Heart right ventricle (tissue), 16 donors: ENCODE results near the gene WDR18. TPM values are rescaled to one million over a fixed set of nuclear protein-coding genes. Genes with fewer than 3 reads are reported as not detected.

Source experiments
- ATAC-seq, 8 donors: fragments of 200-7000 bp; cut with Tn5 transposase; one replicate each; pipeline ENCODE4 v1.9.1; 2020; ENCODE audit warnings: mild to moderate bottlenecking in 8 of 8, moderate library complexity in 8 of 8, moderate number of reproducible peaks in 1 of 8
- DNase-seq, 2 donors: peaks; one replicate each; pipeline ENCODE4 v3.0.0-alpha.2; 2020
- H3K27ac ChIP-seq, 10 donors: fragments of 200-600 bp; sonication (generic) in 2 of 10; one replicate each; pipeline versions ENCODE4 v1.5.0 to v1.8.0; 2020 to 2022; ENCODE audit warnings: mild to moderate bottlenecking in 3 of 10
- H3K27me3 ChIP-seq, 7 donors: fragments of 200-600 bp; one replicate each; pipeline ENCODE4 v1.8.0; 2021 to 2022; ENCODE audit warnings: mild to moderate bottlenecking in 2 of 7
- H3K36me3 ChIP-seq, 9 donors: fragments of 200-600 bp; sonication (generic) in 1 of 9; one replicate each; pipeline versions ENCODE4 v1.5.0 to v1.8.0; 2020 to 2022; ENCODE audit warnings: mild to moderate bottlenecking in 2 of 9
- H3K4me1 ChIP-seq, 9 donors: fragments of 200-600 bp; sonication (generic) in 1 of 9; one replicate each; pipeline versions ENCODE4 v1.5.0 to v1.8.0; 2020 to 2022; ENCODE audit warnings: mild to moderate bottlenecking in 4 of 9
- H3K4me3 ChIP-seq, 10 donors: fragments of 200-600 bp; sonication (generic) in 2 of 10; one replicate each; pipeline versions ENCODE4 v1.5.0 to v1.8.0; 2020 to 2022; ENCODE audit warnings: mild to moderate bottlenecking in 7 of 10, moderate library complexity in 2 of 10
- H3K9me3 ChIP-seq, 11 donors: fragments of 200-600 bp in 10 of 11; sonication (generic) in 2 of 11; one replicate each; pipeline versions ENCODE4 v1.5.0 to v1.8.0; 2013 to 2022; ENCODE audit warnings: mild to moderate bottlenecking in 2 of 11, control low read depth in 1 of 11, moderate library complexity in 1 of 11
- CTCF ChIP-seq, 9 donors: fragments of 200-600 bp; sonication (generic) in 2 of 9; IDR thresholded peaks; one replicate each; pipeline versions ENCODE4 v1.5.0 to v1.8.0; 2021 to 2022; ENCODE audit warnings: antibody characterized with exemption in 9 of 9, mild to moderate bottlenecking in 5 of 9, moderate library complexity in 1 of 9
- WGBS, 2 donors: extraction: QIAGEN DNeasy Blood & Tissue Kit; methylation state at CpG; one replicate each; pipeline ENCODE4 v1.1.7; 2013; ENCODE audit warnings: inconsistent platforms in 1 of 2; 5-methylcytosine and 5-hydroxymethylcytosine counted together
- intact Hi-C, 10 donors: fragments of 100-400 bp; cut with DNase I; formaldehyde crosslinking; loops; one replicate each; pipeline versions ENCODE4 v1.11.1 to v1.14.2; 2022
- polyA plus RNA-seq, 2 donors: library from polyadenylated mRNA; stranded (reverse); fragments of 200-250 nt; gene quantifications; one replicate each; pipeline ENCODE4 v1.2.3, GENCODE V29; 2013
- total RNA-seq, 10 donors: library from RNA; stranded (reverse); fragmentation: NEBNext Ultra II Directional in 3 of 10; extraction: Animal tissue kit (Norgen Biotek cat#: 25700) in 3 of 10; gene quantifications; one replicate each; pipeline versions ENCODE4 v1.2.1 to v1.2.4, GENCODE V29; 2021 to 2023
- donor health status: Arrhythmogenic right ventricular cardiomyopathy.
- donor health status: ischemic (EF 13 %, LVEDD 7.1; RV severe dilation, severe dysfunction).
- donor health status: healthy with polysubstance abuse.
- donor health status: DM: no; HTN: yes; CAD: no.
- donor health status: DM: no; HTN: no; CAD: no.
- donor health status: ischemic (EF 25% LVEDD 6.9; RV normal size, moderate dysfunction).
- donor health status: ischemic (EF 25% LVEDD 5.7; RV mildly dilated, moderate dysfunction).
- donor health status: healthy.
- donor health status: DM: yes; HTN: yes; CAD: no.
- donor health status: Ischemic cardiomyopathy.
- donor health status: ischemic (EF 35%, LVEDD 5.7; RV mildly dilated, moderate dysfunction).
- donor health status: nonischemic (EF 11% LVEDD 7.7; RV severe dilation, severe dysfunction).
- donor health status: DM: yes; HTN: yes; CAD: no.
- donor health status: PGD.
- donor health status: ischemic (EF 29% LVEDD 5.4; RV normal size, mild dysfunction).
- donor health status: nonischemic (EF 23%, LVEDD 6.1; RV moderate dilation, normal function).

WDR18 gene
- total and polyA plus RNA-seq, 12 donors, result 17.3 to 66.4 (median 21.0) TPM

GRCh38 chr19:995051-995827 is 11.1 kb downstream of the WDR18 start:
- TF ChIP-seq CTCF (IDR thresholded peaks at IDR 0.05), result no peak
- WGBS, 2 donors, result 81 to 85% methylated on average over 25 to 26 of the region's 26 CpGs
- H3K4me1 ChIP-seq, result peaks cover 0 to 14% (median 7%) of the 10 kb centered on the region in 9 donors
- peaks cover 0 to 40% (median 13%) of the 10 kb centered on the region in 9 donors for H3K36me3 ChIP-seq
- ATAC-seq (no peak), DNase-seq (no peak)
- H3K27me3 ChIP-seq, result peaks cover 15 to 53% (median 50%) of the 10 kb centered on the region in 7 donors
- H3K4me3 ChIP-seq, result no peak overlapping the region
- H3K9me3 ChIP-seq, result no peaks in the 10 kb centered on the region
- H3K27ac ChIP-seq, result no peak overlapping the region
- intact Hi-C loops, result no loop called here

- H3K4me1 ChIP-seq, result peaks cover 2 to 21% (median 14%) of the 10 kb centered on the region in 9 donors
- H3K27me3 ChIP-seq, result peaks cover 23 to 63% (median 59%) of the 10 kb centered on the region in 7 donors
- ATAC-seq (peak in 3 of 8 donors; percentile 4 to 14 (median 5)), DNase-seq (no peak)
- intact Hi-C loops, result loop anchor here in 1 of 10 donors (2.0 kb wide), 1 partner anchor 67 kb away; no protein-coding TSS in a partner anchor
- TF ChIP-seq CTCF (IDR thresholded peaks at IDR 0.05), result no peak
- H3K36me3 ChIP-seq, result peaks cover 0 to 30% (median 8%) of the 10 kb centered on the region in 9 donors
- WGBS, 2 donors, result 14 to 17% methylated on average over 64 of the region's 64 CpGs
- no peak overlapping the region for H3K27ac ChIP-seq
- no peaks in the 10 kb centered on the region for H3K9me3 ChIP-seq
- peak overlapping the region in 1 of 10 donors; percentile 18 for H3K4me3 ChIP-seq
Observed at GRCh38 chr19:996051-996838, 12.1 kb downstream of the WDR18 start.

GRCh38 chr19:998064-998463 is 13.9 kb downstream of the WDR18 start:
- intact Hi-C loops, result no loop called here
- H3K4me3 ChIP-seq, result no peak overlapping the region
- WGBS, 2 donors, result 17 to 21% methylated on average over 6 of the region's 6 CpGs
- peaks cover 26 to 76% (median 69%) of the 10 kb centered on the region in 7 donors for H3K27me3 ChIP-seq
- TF ChIP-seq CTCF (IDR thresholded peaks at IDR 0.05), result no peak
- no peak for ATAC-seq
- no peaks in the 10 kb centered on the region for H3K9me3 ChIP-seq
- H3K4me1 ChIP-seq, result peaks cover 5 to 27% (median 20%) of the 10 kb centered on the region in 9 donors
- peaks cover 0 to 17% (median 7%) of the 10 kb centered on the region in 9 donors for H3K36me3 ChIP-seq
- no peak overlapping the region for H3K27ac ChIP-seq
- no peak for DNase-seq

GRCh38 chr19:999379-999719 is 15.2 kb downstream of the WDR18 start:
- ATAC-seq, result no peak
- intact Hi-C loops, result no loop called here
- 66 to 76% methylated on average over 3 of the region's 3 CpGs for WGBS, 2 donors
- no peaks in the 10 kb centered on the region for H3K9me3 ChIP-seq
- no peak for DNase-seq
- H3K27me3 ChIP-seq, result peaks cover 26 to 84% (median 69%) of the 10 kb centered on the region in 7 donors
- H3K4me3 ChIP-seq, result no peak overlapping the region
- peaks cover 0 to 4% (median 3%) of the 10 kb centered on the region in 9 donors for H3K36me3 ChIP-seq
- no peak for TF ChIP-seq CTCF (IDR thresholded peaks at IDR 0.05)
- H3K4me1 ChIP-seq, result peaks cover 5 to 27% (median 20%) of the 10 kb centered on the region in 9 donors
- H3K27ac ChIP-seq, result no peak overlapping the region
